HCT116 (cell line): ENCODE measurements around the gene GRIP2. TPM values are rescaled to one million over a fixed set of nuclear protein-coding genes. Genes with fewer than 3 reads are reported as not detected.

Source experiments
- ATAC-seq: fragments of 200-7000 bp; cut with Tn5 transposase; 2 replicates; pipeline ENCODE4 v1.9.1; 2020; ENCODE audit warnings: mild to moderate bottlenecking, moderate library complexity
- BruUV-seq: library from RNA; stranded (reverse); fragments of 400-500 nt; replicated peaks from 2 replicates; lab custom pipeline; 2021; lab: Mats Ljungman, UMichigan
- CTCF ChIA-PET: fragments of 300-600 bp; sonication (Branson Sonifier 250); formaldehyde crosslinking; loops from one replicate; lab custom pipeline; 2021; ENCODE audit warnings: antibody characterized with exemption; lab: Charles Lee
- POLR2A ChIA-PET: fragments of 300-600, 350-600 bp; sonication (Branson Sonifier 250); formaldehyde crosslinking; loops from one replicate; lab custom pipeline; 2021; ENCODE audit warnings: antibody characterized with exemption; lab: Charles Lee
- RAD21 ChIA-PET, 2 experiments: fragments of 300-600 bp; sonication (Branson Sonifier 250); formaldehyde crosslinking; loops; one replicate each; lab custom pipeline; 2023; ENCODE audit warnings: low total read pairs in 2 of 2; ENCODE audit not compliant: uncharacterized antibody in 2 of 2, unreplicated experiment in 2 of 2, low non-redundant PET in 1 of 2; lab: Charles Lee
- DNase-seq: peaks from one replicate; pipeline ENCODE4 v3.0.0-alpha.2; 2010; ENCODE audit warnings: low read depth, low spot score
- H2AFZ ChIP-seq: fragments of 200-600 bp; shearing (Covaris generic), sonication (generic); 2 replicates; pipeline ENCODE4 v1.6.1; 2017; ENCODE audit warnings: low read depth, mixed run types, mixed read lengths, antibody characterized with exemption, low read length; ENCODE audit not compliant: poor library complexity, severe bottlenecking
- H3K27ac ChIP-seq: 2 replicates; pipeline ENCODE4 v1.5.1; 2012; ENCODE audit warnings: low read depth, low read length
- H3K27me3 ChIP-seq: fragments of 200-600 bp; sonication (generic); 2 replicates; pipeline ENCODE4 v1.6.1; 2016; ENCODE audit warnings: mixed run types, low read length, mixed read lengths; ENCODE audit not compliant: insufficient read depth
- H3K36me3 ChIP-seq, 2 experiments: fragments of 200-500 bp in 1 of 2; fragments of 200-600 bp in 1 of 2; sonication (Bioruptor generic) in 1 of 2; sonication (generic) in 1 of 2; 2 replicates each; pipeline versions ENCODE4 v1.5.1 to v1.6.1; 2014 to 2016; ENCODE audit warnings: low read length in 2 of 2, inconsistent platforms in 1 of 2, mixed read lengths in 1 of 2, mixed run types in 1 of 2; ENCODE audit not compliant: insufficient read depth in 2 of 2, control insufficient read depth in 1 of 2
- H3K4me1 ChIP-seq, 2 experiments: fragments of 200-600 bp in 1 of 2; sonication (generic) in 1 of 2; 2 replicates each; pipeline versions ENCODE4 v1.5.1 to v1.6.1; 2012 to 2017; ENCODE audit warnings: low read length in 2 of 2, inconsistent platforms in 1 of 2, mild to moderate bottlenecking in 1 of 2, mixed read lengths in 1 of 2, mixed run types in 1 of 2, moderate library complexity in 1 of 2; ENCODE audit not compliant: insufficient read depth in 2 of 2, control insufficient read depth in 1 of 2
- H3K4me2 ChIP-seq: fragments of 200-600 bp; sonication (generic); 2 replicates; pipeline ENCODE4 v1.6.1; 2017; ENCODE audit warnings: mixed run types, low read length, mixed read lengths
- H3K4me3 ChIP-seq, 2 experiments: fragments of 200-600 bp in 1 of 2; sonication (generic) in 1 of 2; replicated peaks in 1 of 2; 2 replicates each; pipeline ENCODE4 v1.5.1; 2011 to 2016; ENCODE audit warnings: low read length in 2 of 2, control low read depth in 1 of 2, low read depth in 1 of 2, mild to moderate bottlenecking in 1 of 2, mixed read lengths in 1 of 2, mixed run types in 1 of 2
- H3K79me2 ChIP-seq: fragments of 200-600 bp; sonication (generic); 2 replicates; pipeline ENCODE4 v1.6.1; 2017; ENCODE audit warnings: mild to moderate bottlenecking, mixed run types, low read length, moderate library complexity, mixed read lengths; ENCODE audit not compliant: insufficient read depth
- H3K9ac ChIP-seq: fragments of 200-600 bp; sonication (generic); 2 replicates; pipeline ENCODE4 v1.6.1; 2016; ENCODE audit warnings: low read length, mixed read lengths
- H3K9me2 ChIP-seq: fragments of 200-600 bp; sonication (generic), shearing (Covaris generic); 2 replicates; pipeline ENCODE4 v1.6.1; 2017; ENCODE audit warnings: mixed run types, mild to moderate bottlenecking, moderate library complexity; ENCODE audit not compliant: insufficient read depth
- H3K9me3 ChIP-seq, 2 experiments: fragments of 200-500 bp in 1 of 2; fragments of 200-600 bp in 1 of 2; sonication (Bioruptor generic) in 1 of 2; sonication (generic) in 1 of 2; 2 replicates each; pipeline ENCODE4 v1.6.1; 2014 to 2017; ENCODE audit warnings: low read length in 2 of 2, mixed read lengths in 2 of 2, inconsistent platforms in 1 of 2, low read depth in 1 of 2, mild to moderate bottlenecking in 1 of 2, mixed run types in 1 of 2, moderate library complexity in 1 of 2; ENCODE audit not compliant: control insufficient read depth in 1 of 2, insufficient read depth in 1 of 2
- H4K20me1 ChIP-seq: fragments of 200-600 bp; sonication (generic), shearing (Covaris generic); 2 replicates; pipeline ENCODE4 v1.6.1; 2017; ENCODE audit warnings: mixed run types, mild to moderate bottlenecking, moderate library complexity; ENCODE audit not compliant: insufficient read depth
- EZH2 ChIP-seq: fragments of 200-600 bp; sonication (generic); IDR thresholded peaks from 2 replicates; pipeline ENCODE4 v1.6.1; 2017; ENCODE audit warnings: antibody characterized with exemption, mixed run types
- FOSL1 ChIP-seq: IDR thresholded peaks from 2 replicates; pipeline ENCODE4 v1.6.1; 2012; ENCODE audit warnings: low read depth
- SRF ChIP-seq: IDR thresholded peaks from 2 replicates; pipeline ENCODE4 v1.6.1; 2012; ENCODE audit warnings: low read depth
- ZNF274 ChIP-seq: fragments of 200-500 bp; sonication (Bioruptor generic); IDR thresholded peaks from 2 replicates; pipeline ENCODE4 v1.6.1; 2014; ENCODE audit warnings: mild to moderate bottlenecking, low read depth, low read length, inconsistent platforms
- intact Hi-C: fragments of 100-400 bp; cut with micrococcal nuclease; formaldehyde crosslinking; loops from 2 replicates; pipeline ENCODE4 v1.10.0; 2022
- total RNA-seq: library from RNA; stranded (reverse); gene quantifications from one replicate; pipeline ENCODE4 v1.2.1, GENCODE V29; 2021; ENCODE audit not compliant: unreplicated experiment
- TF ChIP-seq, protein P1 (sequence below): IDR thresholded peaks from 2 replicates; pipeline ENCODE4 v1.6.1; 2011; ENCODE audit warnings: mild to moderate bottlenecking, low read length, moderate library complexity; ENCODE audit not compliant: insufficient replicate concordance; ENCODE audit errors: extremely low read depth

GRIP2 gene
- total RNA-seq, 1 experiment from 2014 or later: 0.34 TPM

DNA sequence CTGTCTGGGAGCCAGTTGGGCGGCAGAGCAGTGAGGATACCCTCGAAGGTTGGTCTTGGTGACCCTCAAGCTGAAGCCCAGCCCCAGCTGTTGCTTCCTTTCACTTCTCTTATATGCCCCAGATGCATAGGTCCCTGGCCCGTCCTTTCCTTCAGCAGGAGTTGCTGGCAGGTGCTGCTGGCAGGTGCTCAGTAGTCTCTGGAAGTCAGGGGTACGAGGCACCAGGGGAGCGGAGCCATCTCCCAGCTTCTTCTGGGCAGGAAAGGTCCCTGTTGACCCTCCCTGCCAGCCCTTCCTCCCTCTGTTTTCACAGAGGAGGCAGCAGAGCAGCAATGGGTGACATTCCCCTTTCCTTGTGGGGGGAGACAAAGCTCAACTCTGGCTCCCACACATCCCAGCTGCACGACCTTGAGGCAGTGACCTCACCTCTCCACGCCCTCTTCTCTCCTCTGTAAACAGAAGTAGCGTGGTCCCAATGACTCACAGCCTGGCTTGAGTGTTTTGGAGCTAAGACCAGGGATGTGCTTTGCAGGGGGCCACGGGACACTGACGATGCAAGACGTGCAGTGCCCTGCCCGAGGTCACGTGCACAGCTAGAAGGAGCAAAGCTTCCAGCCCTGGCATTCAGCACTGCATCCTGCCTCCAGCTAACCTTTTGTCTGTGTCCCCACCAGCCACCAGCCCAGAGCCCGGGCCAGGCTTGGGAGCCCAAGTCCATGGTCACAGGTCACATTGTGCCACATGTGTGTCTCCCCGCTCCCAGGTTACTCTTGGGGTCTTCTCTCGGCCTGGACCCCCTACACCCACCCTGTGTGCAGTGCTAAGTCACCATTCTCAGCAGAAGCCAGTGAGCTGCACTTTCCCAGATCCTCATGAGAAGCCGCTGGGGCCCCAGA lies 88.0 kb downstream of the GRIP2 start:
- peak; percentile 21 for ATAC-seq
- intact Hi-C loops: loop anchor here (2.0 kb wide), 1 partner anchor 49 kb away; the partner anchor contains the start of gene SLC6A6
- BruUV-seq: no TSS peak
- Histone ChIP-seq H3K9me3 (no peaks in the 10 kb centered on the region), H3K4me1 (peaks cover 23 to 32% of the 10 kb centered on the region in 2 experiments), H4K20me1 (no peaks in the 10 kb centered on the region), H2AFZ (no peak overlapping the region), H3K27ac (peak overlapping the region; percentile 75), H3K9ac (peak overlapping the region; percentile 19; the same call in 1 of the 2 replicates)
- TF ChIP-seq, protein P1, sequence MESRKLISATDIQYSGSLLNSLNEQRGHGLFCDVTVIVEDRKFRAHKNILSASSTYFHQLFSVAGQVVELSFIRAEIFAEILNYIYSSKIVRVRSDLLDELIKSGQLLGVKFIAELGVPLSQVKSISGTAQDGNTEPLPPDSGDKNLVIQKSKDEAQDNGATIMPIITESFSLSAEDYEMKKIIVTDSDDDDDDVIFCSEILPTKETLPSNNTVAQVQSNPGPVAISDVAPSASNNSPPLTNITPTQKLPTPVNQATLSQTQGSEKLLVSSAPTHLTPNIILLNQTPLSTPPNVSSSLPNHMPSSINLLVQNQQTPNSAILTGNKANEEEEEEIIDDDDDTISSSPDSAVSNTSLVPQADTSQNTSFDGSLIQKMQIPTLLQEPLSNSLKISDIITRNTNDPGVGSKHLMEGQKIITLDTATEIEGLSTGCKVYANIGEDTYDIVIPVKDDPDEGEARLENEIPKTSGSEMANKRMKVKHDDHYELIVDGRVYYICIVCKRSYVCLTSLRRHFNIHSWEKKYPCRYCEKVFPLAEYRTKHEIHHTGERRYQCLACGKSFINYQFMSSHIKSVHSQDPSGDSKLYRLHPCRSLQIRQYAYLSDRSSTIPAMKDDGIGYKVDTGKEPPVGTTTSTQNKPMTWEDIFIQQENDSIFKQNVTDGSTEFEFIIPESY: no peak
- TF ChIP-seq ZNF274 (no peak), FOSL1 (no peak), EZH2 (no peak), SRF (no peak)
- TF ChIP-seq, all 23 proteins: peak for 0
- ChIA-PET CTCF (interaction anchor here (0.9 to 2.5 kb wide), 4 partner anchors 10 to 249 kb away, joined by 3 to 11 read pairs (median 4); no protein-coding TSS in a partner anchor), POLR2A (no interaction called here), RAD21 (interaction anchor here in 1 of 2 experiments (0.9 kb wide), 1 partner anchor 9 kb away, joined by 3 read pairs; no protein-coding TSS in a partner anchor)
- H3K79me2 ChIP-seq: no peaks in the 10 kb centered on the region
- no peaks in the 10 kb centered on the region for H3K9me2 ChIP-seq
- DNase-seq: no peak
- H3K36me3 ChIP-seq: peaks cover 14 to 37% of the 10 kb centered on the region in 2 experiments
- no peaks in the 10 kb centered on the region for H3K27me3 ChIP-seq
- H3K4me2 ChIP-seq: peak overlapping the region; percentile 57
- H3K4me3 ChIP-seq: peak overlapping the region in 1 of 2 experiments; percentile 27; a peak in 2 of 4 replicates
